K562 (cell line): ENCODE data around the gene PPM1H. TPM values are rescaled to one million over a fixed set of nuclear protein-coding genes. Genes with fewer than 3 reads are reported as not detected.

Source experiments
- E2F3 ChIP-seq: fragments of 250-450 bp; sonication (Bioruptor Pico); IDR thresholded peaks from 2 replicates; pipeline ENCODE4 v1.4.0; 2020; ENCODE audit warnings: mild to moderate bottlenecking
- FOXK1 ChIP-seq: sonication (generic); formaldehyde crosslinking; IDR thresholded peaks from 2 replicates; pipeline ENCODE4 v1.8.0; 2022; ENCODE audit warnings: missing genetic modification reagents, mild to moderate bottlenecking, borderline replicate concordance
- HNRNPLL ChIP-seq: fragments of 200-400 bp; formaldehyde crosslinking; IDR thresholded peaks from 2 replicates; pipeline ENCODE4 v1.6.1; 2017; ENCODE audit warnings: low read length, low read depth, mild to moderate bottlenecking; ENCODE audit not compliant: poor library complexity, severe bottlenecking
- KDM4B ChIP-seq, 2 experiments: fragments of 450-650 bp in 1 of 2; sonication (generic) in 1 of 2; IDR thresholded peaks; 2 replicates each; pipeline ENCODE4 v1.6.1; 2016 to 2017; ENCODE audit warnings: borderline replicate concordance in 2 of 2, antibody characterized with exemption in 1 of 2, low read depth in 1 of 2, mild to moderate bottlenecking in 1 of 2
- KLF6 ChIP-seq: fragments of 250-450 bp; sonication (Bioruptor Pico); IDR thresholded peaks from 2 replicates; pipeline ENCODE4 v1.4.0; 2020; ENCODE audit warnings: mild to moderate bottlenecking, moderate library complexity, borderline replicate concordance
- LARP7 ChIP-seq: fragments of 450-650 bp; IDR thresholded peaks from 2 replicates; pipeline ENCODE4 v1.6.1; 2016
- NFXL1 ChIP-seq: fragments of 450-650 bp; formaldehyde crosslinking; IDR thresholded peaks from 2 replicates; pipeline ENCODE4 v1.4.0; 2021; ENCODE audit warnings: mild to moderate bottlenecking
- RAD21 ChIP-seq, 2 experiments: fragments of 250-450 bp in 1 of 2; fragments of 450-650 bp in 1 of 2; sonication (Bioruptor Pico) in 1 of 2; formaldehyde crosslinking in 1 of 2; IDR thresholded peaks in 1 of 2; conservative IDR thresholded peaks in 1 of 2; 2 replicates each; pipeline versions ENCODE4 v1.4.0 to v1.8.0; 2020 to 2022; ENCODE audit warnings: mild to moderate bottlenecking in 2 of 2, moderate library complexity in 1 of 2
- TAF1 ChIP-seq: IDR thresholded peaks from 2 replicates; pipeline ENCODE4 v1.6.1; 2011; ENCODE audit warnings: mild to moderate bottlenecking, low read length, moderate library complexity; ENCODE audit not compliant: insufficient read depth, control insufficient read depth, severe bottlenecking; ENCODE audit errors: extremely low read depth
- TEAD1 ChIP-seq, 2 experiments: fragments of 450-650 bp in 1 of 2; sonication (generic) in 1 of 2; formaldehyde crosslinking; IDR thresholded peaks; 2 replicates each; pipeline versions ENCODE4 v1.4.0 to v1.8.0; 2020 to 2022; ENCODE audit warnings: mild to moderate bottlenecking in 2 of 2, missing genetic modification reagents in 1 of 2
- TFAM ChIP-seq: fragments of 250-450 bp; sonication (Bioruptor Pico); conservative IDR thresholded peaks from 2 replicates; pipeline ENCODE4 v1.5.0; 2021; ENCODE audit warnings: mild to moderate bottlenecking, moderate library complexity
- THRAP3 ChIP-seq: fragments of 450-650 bp; IDR thresholded peaks from 2 replicates; pipeline ENCODE4 v1.6.1; 2016; ENCODE audit warnings: mild to moderate bottlenecking, inconsistent platforms, borderline replicate concordance
- ZFX ChIP-seq: sonication (generic); formaldehyde crosslinking; IDR thresholded peaks from 2 replicates; pipeline ENCODE4 v1.8.0; 2022; ENCODE audit warnings: mild to moderate bottlenecking, missing genetic modification reagents, moderate library complexity
- ZNF384 ChIP-seq: IDR thresholded peaks from 2 replicates; pipeline ENCODE4 v1.6.1; 2012; ENCODE audit warnings: low read depth, low read length, improper control_type of control experiment
- ZNF436 ChIP-seq: fragments of 250-450, 450-650 bp; sonication (Bioruptor Pico); formaldehyde crosslinking; IDR thresholded peaks from 2 replicates; pipeline ENCODE4 v1.7.0; 2020; ENCODE audit warnings: mild to moderate bottlenecking
- ZNF589 ChIP-seq: fragments of 200-800 bp; sonication (Bioruptor generic); IDR thresholded peaks from 2 replicates; pipeline ENCODE4 v1.6.1; 2016; ENCODE audit warnings: low read depth, missing genetic modification characterization, missing compliant biosample characterization
- ZNF778 ChIP-seq: fragments of 450-650 bp; formaldehyde crosslinking; IDR thresholded peaks from 2 replicates; pipeline ENCODE4 v1.4.0; 2020; ENCODE audit warnings: mild to moderate bottlenecking, moderate library complexity
- polyA plus RNA-seq, 8 experiments: library from polyadenylated mRNA; depleted of rRNA in 4 of 8; stranded (reverse) in 5 of 8; unstranded in 3 of 8; fragments of >200 nt; fragmentation: Nextera tagmentation in 2 of 8; fragmentation: Illumina TruSeq in 1 of 8; extraction: Ambion mirVana in 2 of 8; extraction: Trizol in 1 of 8; gene quantifications; 2 replicates each; pipeline versions ENCODE4 v1.2.1 to v1.2.3, GENCODE V29; 2011 to 2014; ENCODE audit warnings: inconsistent platforms in 1 of 8, missing spikeins in 1 of 8
- total RNA-seq, 7 experiments: library from RNA; depleted of rRNA in 6 of 7; stranded (reverse); fragments of >200 nt in 6 of 7; fragmentation: Illumina TruSeq in 2 of 7; extraction: Trizol in 2 of 7; gene quantifications; 2 replicates each; pipeline versions ENCODE4 v1.2.1 to v1.2.3, GENCODE V29; 2011 to 2021; ENCODE audit warnings: low replicate concordance in 1 of 7
- TF ChIP-seq, protein P1 (sequence below), 2 experiments: fragments of 450-650 bp; formaldehyde crosslinking in 1 of 2; IDR thresholded peaks; 2 replicates each; pipeline versions ENCODE4 v1.4.0 to v1.6.1; 2014 to 2020; ENCODE audit warnings: mild to moderate bottlenecking in 2 of 2, borderline replicate concordance in 1 of 2, low read depth in 1 of 2
- TF ChIP-seq, protein P2 (sequence below), 3 experiments: fragments of 200-800 bp in 1 of 3; sonication (Bioruptor generic) in 1 of 3; sonication (generic) in 1 of 3; formaldehyde crosslinking in 1 of 3; IDR thresholded peaks; 2 replicates each; pipeline versions ENCODE4 v1.6.1 to v1.8.0; 2016 to 2022; ENCODE audit warnings: mild to moderate bottlenecking in 2 of 3, missing compliant biosample characterization in 2 of 3, missing genetic modification characterization in 2 of 3, missing genetic modification reagents in 1 of 3

PPM1H gene
- total and polyA plus RNA-seq, 9 of the 15 experiments (the other 6 are each of a cell fraction or from before 2014, with no cell fraction given): 5.3 to 29.3 (median 11.3) TPM

DNA sequence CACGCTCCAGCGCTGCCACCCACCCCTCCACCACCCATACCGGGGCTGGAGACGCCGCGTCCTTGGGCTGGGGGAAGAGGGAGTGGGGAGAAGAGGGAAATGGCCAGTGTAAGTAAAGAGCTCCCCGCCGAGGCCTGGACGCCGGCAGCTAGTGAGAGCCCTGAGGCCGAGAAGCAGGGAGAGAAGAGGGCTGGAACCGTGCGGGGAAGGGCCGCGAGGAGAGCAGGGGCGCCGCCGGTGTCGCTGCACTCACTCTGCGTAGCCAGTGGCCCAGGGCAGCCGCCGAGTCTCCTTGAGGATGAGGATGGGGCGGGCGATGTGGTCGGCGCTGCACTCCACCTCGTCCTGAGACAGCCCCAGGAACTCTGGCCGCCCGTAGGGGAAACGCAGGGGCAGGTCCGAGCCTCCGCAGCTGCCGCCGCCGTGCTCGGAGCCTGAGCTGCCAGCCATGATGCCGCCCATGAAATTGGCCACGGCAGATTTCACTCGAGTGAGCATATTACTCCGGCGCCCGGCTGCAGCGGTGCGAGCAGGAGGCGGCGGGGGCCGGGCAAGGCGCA, 631 bp downstream of the PPM1H start (continued):
- TF ChIP-seq RAD21 (CRISPR knock-in tag; conservative IDR thresholded peaks at IDR 0.05 in 1 of 2, IDR thresholded peaks at IDR 0.05 in 1 of 2) (peak in 1 of 2 experiments; percentile 17; a peak in 1 of 4 replicates), THRAP3 (no peak), ZNF589 (CRISPR knock-in tag) (peak; percentile 60; the same call in 1 of the 2 replicates), ZNF436 (CRISPR knock-in tag) (no peak), TFAM (CRISPR knock-in tag) (no peak), KDM4B (IDR thresholded peaks at IDR 0.05; ENCODE audit: borderline replicate concordance in 2 of 2, low read depth in 1 of 2) (0 out of 4 replicates have a peak, but pooled peaks of 1 of the 2 experiments have one; percentile 2), LARP7 (no peak), ZNF778 (no peak), TEAD1 (CRISPR knock-in tag; IDR thresholded peaks at IDR 0.05) (no peak), ZNF384 (no peak), TAF1 (peak; percentile 34), NFXL1 (CRISPR knock-in tag) (no peak), E2F3 (CRISPR knock-in tag) (no peak), FOXK1 (CRISPR knock-in tag) (no peak), KLF6 (CRISPR knock-in tag) (no peak), ZFX (no peak), HNRNPLL (peak; percentile 81)
- TF ChIP-seq, protein P1, sequence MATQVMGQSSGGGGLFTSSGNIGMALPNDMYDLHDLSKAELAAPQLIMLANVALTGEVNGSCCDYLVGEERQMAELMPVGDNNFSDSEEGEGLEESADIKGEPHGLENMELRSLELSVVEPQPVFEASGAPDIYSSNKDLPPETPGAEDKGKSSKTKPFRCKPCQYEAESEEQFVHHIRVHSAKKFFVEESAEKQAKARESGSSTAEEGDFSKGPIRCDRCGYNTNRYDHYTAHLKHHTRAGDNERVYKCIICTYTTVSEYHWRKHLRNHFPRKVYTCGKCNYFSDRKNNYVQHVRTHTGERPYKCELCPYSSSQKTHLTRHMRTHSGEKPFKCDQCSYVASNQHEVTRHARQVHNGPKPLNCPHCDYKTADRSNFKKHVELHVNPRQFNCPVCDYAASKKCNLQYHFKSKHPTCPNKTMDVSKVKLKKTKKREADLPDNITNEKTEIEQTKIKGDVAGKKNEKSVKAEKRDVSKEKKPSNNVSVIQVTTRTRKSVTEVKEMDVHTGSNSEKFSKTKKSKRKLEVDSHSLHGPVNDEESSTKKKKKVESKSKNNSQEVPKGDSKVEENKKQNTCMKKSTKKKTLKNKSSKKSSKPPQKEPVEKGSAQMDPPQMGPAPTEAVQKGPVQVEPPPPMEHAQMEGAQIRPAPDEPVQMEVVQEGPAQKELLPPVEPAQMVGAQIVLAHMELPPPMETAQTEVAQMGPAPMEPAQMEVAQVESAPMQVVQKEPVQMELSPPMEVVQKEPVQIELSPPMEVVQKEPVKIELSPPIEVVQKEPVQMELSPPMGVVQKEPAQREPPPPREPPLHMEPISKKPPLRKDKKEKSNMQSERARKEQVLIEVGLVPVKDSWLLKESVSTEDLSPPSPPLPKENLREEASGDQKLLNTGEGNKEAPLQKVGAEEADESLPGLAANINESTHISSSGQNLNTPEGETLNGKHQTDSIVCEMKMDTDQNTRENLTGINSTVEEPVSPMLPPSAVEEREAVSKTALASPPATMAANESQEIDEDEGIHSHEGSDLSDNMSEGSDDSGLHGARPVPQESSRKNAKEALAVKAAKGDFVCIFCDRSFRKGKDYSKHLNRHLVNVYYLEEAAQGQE (IDR thresholded peaks at IDR 0.05; ENCODE audit: borderline replicate concordance): no peak
- TF ChIP-seq, protein P1 (CRISPR knock-in tag; IDR thresholded peaks at IDR 0.05; ENCODE audit: low read depth): no peak
- TF ChIP-seq, protein P2, sequence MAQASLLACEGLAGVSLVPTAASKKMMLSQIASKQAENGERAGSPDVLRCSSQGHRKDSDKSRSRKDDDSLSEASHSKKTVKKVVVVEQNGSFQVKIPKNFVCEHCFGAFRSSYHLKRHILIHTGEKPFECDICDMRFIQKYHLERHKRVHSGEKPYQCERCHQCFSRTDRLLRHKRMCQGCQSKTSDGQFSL (CRISPR knock-in tag; IDR thresholded peaks at IDR 0.05): no peak
- TF ChIP-seq, protein P2 (tag; IDR thresholded peaks at IDR 0.05): no peak
